Thymus (tissue), 11 donors: ENCODE measurements around the gene ETV3. TPM values are rescaled to one million over a fixed set of nuclear protein-coding genes. Genes with fewer than 3 reads are reported as not detected.

Experiments
- DNase-seq, 9 donors: peaks; one replicate each; pipeline ENCODE4 v3.0.0-alpha.2; 2013; ENCODE audit warnings: low spot score in 9 of 9, low read depth in 6 of 9, missing footprints in 1 of 9
- H3K27ac ChIP-seq, 2 donors: one replicate each; pipeline ENCODE4 v1.5.1; 2013; ENCODE audit warnings: control low read depth in 1 of 2, low read depth in 1 of 2, low read length in 1 of 2, mild to moderate bottlenecking in 1 of 2, moderate library complexity in 1 of 2
- H3K27me3 ChIP-seq, 2 donors: one replicate each; pipeline ENCODE4 v1.5.1; 2013; ENCODE audit warnings: low read length in 1 of 2; ENCODE audit not compliant: control insufficient read depth in 2 of 2, insufficient read depth in 1 of 2
- H3K36me3 ChIP-seq, 2 donors: one replicate each; pipeline ENCODE4 v1.5.1; 2013; ENCODE audit warnings: low read length in 1 of 2, mild to moderate bottlenecking in 1 of 2, moderate library complexity in 1 of 2; ENCODE audit not compliant: control insufficient read depth in 2 of 2, insufficient read depth in 2 of 2
- H3K4me1 ChIP-seq, 2 donors: one replicate each; pipeline ENCODE4 v1.5.1; 2013; ENCODE audit warnings: low read length in 2 of 2; ENCODE audit not compliant: control insufficient read depth in 2 of 2, insufficient read depth in 2 of 2
- H3K4me3 ChIP-seq, 2 donors: one replicate each; pipeline ENCODE4 v1.5.1; 2013; ENCODE audit warnings: low read length in 2 of 2, control low read depth in 1 of 2, mild to moderate bottlenecking in 1 of 2
- H3K9me3 ChIP-seq, 2 donors: one replicate each; pipeline ENCODE4 v1.5.1; 2013; ENCODE audit warnings: low read length in 1 of 2, mild to moderate bottlenecking in 1 of 2; ENCODE audit not compliant: control insufficient read depth in 2 of 2, insufficient read depth in 1 of 2
- WGBS: extraction: QIAGEN DNeasy Blood & Tissue Kit; methylation state at CpG from one replicate; pipeline ENCODE4 v1.1.7; 2013; 5-methylcytosine and 5-hydroxymethylcytosine counted together
- polyA plus RNA-seq: library from polyadenylated mRNA; stranded (reverse); fragments of 200-250 nt; gene quantifications from one replicate; pipeline ENCODE4 v1.2.3, GENCODE V29; 2013
- total RNA-seq: library from RNA; stranded (reverse); fragments of 120-200 nt; gene quantifications from one replicate; pipeline ENCODE4 v1.2.4, GENCODE V29; 2013
- donor health status: healthy.

The ETV3 gene
- total and polyA plus RNA-seq, 2 donors, result 10.6 to 14.3 TPM

GRCh38 chr1:157090771-157091170 is 47.4 kb downstream of the ETV3 start:
- H3K4me1 ChIP-seq, result no peaks in the 10 kb centered on the region
- H3K27me3 ChIP-seq, result peaks cover 0 to 7% of the 10 kb centered on the region in 2 donors
- no peaks in the 10 kb centered on the region for H3K9me3 ChIP-seq
- 82% methylated on average over 3 of the region's 3 CpGs for WGBS
- H3K4me3 ChIP-seq, result no peak overlapping the region
- no peak for DNase-seq
- no peak overlapping the region for H3K27ac ChIP-seq
- no peaks in the 10 kb centered on the region for H3K36me3 ChIP-seq

DNA sequence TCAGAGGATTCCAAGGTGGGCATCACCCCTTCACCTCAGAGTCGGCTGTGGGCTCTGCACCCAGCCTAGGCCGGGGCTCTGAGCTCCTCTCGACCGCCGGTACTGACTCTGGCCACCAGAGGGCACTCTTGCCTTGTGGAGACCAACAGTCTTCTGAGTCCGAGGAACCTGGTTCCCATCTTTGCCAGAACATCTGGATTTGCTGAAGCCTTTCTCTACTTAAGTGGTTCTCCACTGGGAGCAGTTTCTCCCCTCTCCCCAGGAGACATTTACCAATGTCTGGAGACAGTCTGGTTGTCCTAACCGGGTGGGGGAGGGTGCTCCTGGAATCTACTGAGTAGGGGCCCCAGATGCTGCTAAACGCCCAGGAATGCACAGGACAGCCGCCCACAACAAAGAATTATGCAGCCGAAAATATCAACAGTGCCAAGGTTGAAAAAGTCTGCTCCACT is 48.0 kb downstream of the ETV3 start:
- Histone ChIP-seq H3K4me3 (no peak overlapping the region), H3K27me3 (peaks cover 0 to 7% of the 10 kb centered on the region in 2 donors), H3K4me1 (no peaks in the 10 kb centered on the region), H3K36me3 (no peaks in the 10 kb centered on the region), H3K9me3 (no peaks in the 10 kb centered on the region), H3K27ac (no peak overlapping the region)
- WGBS, result 36% methylated on average over 10 of the region's 10 CpGs
- DNase-seq, result peak; percentile 26 to 84 (median 64)

GRCh38 chr1:157089789-157090188 is 48.4 kb downstream of the ETV3 start:
- WGBS, result 98% methylated on average over 9 of the region's 9 CpGs
- H3K36me3 ChIP-seq, result no peaks in the 10 kb centered on the region
- no peaks in the 10 kb centered on the region for H3K9me3 ChIP-seq
- H3K27me3 ChIP-seq, result peaks cover 0 to 7% of the 10 kb centered on the region in 2 donors
- peak in 1 of 9 donors; percentile 9 for DNase-seq
- H3K4me3 ChIP-seq, result no peak overlapping the region
- no peaks in the 10 kb centered on the region for H3K4me1 ChIP-seq
- H3K27ac ChIP-seq, result no peak overlapping the region

DNA sequence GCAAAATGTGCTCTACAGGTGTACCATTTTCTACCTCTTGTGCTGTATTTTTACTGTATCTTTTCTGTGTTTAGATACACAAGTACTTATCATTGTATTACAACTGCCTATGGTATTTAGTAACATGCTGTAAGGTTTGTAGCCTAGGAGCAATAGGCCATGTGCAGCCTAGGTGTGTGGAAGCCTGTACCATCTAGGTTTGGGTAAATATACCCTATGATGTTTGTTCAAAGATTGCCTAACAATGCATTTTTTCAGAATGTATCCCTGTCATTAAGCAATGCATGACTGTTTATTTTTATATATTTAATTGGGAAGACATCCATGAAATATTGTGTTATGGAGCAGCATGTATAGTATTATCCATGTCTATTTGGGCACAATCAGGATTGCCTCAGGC is 49.6 kb downstream of the ETV3 start:
- Histone ChIP-seq H3K4me1 (no peaks in the 10 kb centered on the region), H3K27me3 (peaks cover 0 to 7% of the 10 kb centered on the region in 2 donors), H3K27ac (no peak overlapping the region), H3K9me3 (no peaks in the 10 kb centered on the region), H3K4me3 (no peak overlapping the region), H3K36me3 (no peaks in the 10 kb centered on the region)
- no peak for DNase-seq

- WGBS, result 97% methylated on average over 5 of the region's 5 CpGs
These were observed 51.2 kb downstream of the ETV3 start for GRCh38 chr1:157087030-157087429.

GRCh38 chr1:157086299-157086698 is 51.9 kb downstream of the ETV3 start:
- Histone ChIP-seq H3K27ac (no peak overlapping the region), H3K36me3 (no peaks in the 10 kb centered on the region), H3K4me3 (no peak overlapping the region), H3K9me3 (no peaks in the 10 kb centered on the region), H3K4me1 (no peaks in the 10 kb centered on the region), H3K27me3 (peaks cover 0 to 7% of the 10 kb centered on the region in 2 donors)
- DNase-seq, result no peak
- 94% methylated on average over 6 of the region's 6 CpGs for WGBS

More at GRCh38 chr1:157087030-157087429, 51.2 kb downstream of the ETV3 start:
- Histone ChIP-seq H3K9me3 (no peaks in the 10 kb centered on the region), H3K36me3 (no peaks in the 10 kb centered on the region), H3K4me3 (no peak overlapping the region), H3K27me3 (peaks cover 0 to 7% of the 10 kb centered on the region in 2 donors), H3K4me1 (no peaks in the 10 kb centered on the region), H3K27ac (no peak overlapping the region)
- no peak for DNase-seq

GRCh38 chr1:157085421-157085820 is 52.8 kb downstream of the ETV3 start:
- no peak overlapping the region for H3K4me3 ChIP-seq
- no peak for DNase-seq
- no peaks in the 10 kb centered on the region for H3K36me3 ChIP-seq
- WGBS, result 95% methylated on average over 5 of the region's 5 CpGs
- no peaks in the 10 kb centered on the region for H3K9me3 ChIP-seq
- peaks cover 0 to 5% of the 10 kb centered on the region in 2 donors for H3K27me3 ChIP-seq
- no peak overlapping the region for H3K27ac ChIP-seq
- no peaks in the 10 kb centered on the region for H3K4me1 ChIP-seq

GRCh38 chr1:157084720-157085119 is 53.5 kb downstream of the ETV3 start:
- no peak for DNase-seq

DNA sequence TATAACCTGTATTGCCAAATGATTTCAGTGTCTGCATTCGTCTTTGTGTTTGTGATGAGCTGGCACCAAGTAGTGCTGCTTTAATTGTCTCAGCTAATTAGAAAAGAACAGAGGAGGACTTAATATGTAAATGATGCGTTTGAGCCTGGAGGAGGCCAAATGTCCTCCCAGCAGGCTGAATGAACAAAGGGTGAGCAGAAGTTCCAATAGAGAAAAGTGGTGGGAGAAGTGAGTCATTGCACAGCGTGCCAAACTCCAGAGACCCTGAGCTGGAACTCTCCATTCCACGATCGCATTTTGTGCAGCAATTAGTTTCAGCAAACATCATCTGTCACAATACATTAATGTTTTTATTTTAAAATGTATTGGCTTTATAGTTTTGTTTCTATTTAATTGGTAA is 56.5 kb downstream of the ETV3 start:
- 86% methylated on average over 5 of the region's 5 CpGs for WGBS
- Histone ChIP-seq H3K36me3 (no peaks in the 10 kb centered on the region), H3K4me1 (no peaks in the 10 kb centered on the region), H3K27ac (no peak overlapping the region), H3K9me3 (no peaks in the 10 kb centered on the region), H3K4me3 (no peak overlapping the region), H3K27me3 (peaks cover 0 to 2% of the 10 kb centered on the region in 2 donors)
- no peak for DNase-seq

More at GRCh38 chr1:157084720-157085119, 53.5 kb downstream of the ETV3 start:
- Histone ChIP-seq H3K9me3 (no peaks in the 10 kb centered on the region), H3K4me1 (no peaks in the 10 kb centered on the region), H3K27me3 (peaks cover 0 to 1% of the 10 kb centered on the region in 2 donors), H3K36me3 (no peaks in the 10 kb centered on the region), H3K27ac (no peak overlapping the region), H3K4me3 (no peak overlapping the region)
- WGBS, result 94% methylated on average over 5 of the region's 5 CpGs

GRCh38 chr1:157080714-157081113 is 57.5 kb downstream of the ETV3 start:
- H3K27me3 ChIP-seq, result peaks cover 0 to 4% of the 10 kb centered on the region in 2 donors
- DNase-seq, result no peak
- WGBS, result 91% methylated on average over 10 of the region's 10 CpGs
- no peaks in the 10 kb centered on the region for H3K4me1 ChIP-seq
- H3K4me3 ChIP-seq, result no peak overlapping the region
- no peaks in the 10 kb centered on the region for H3K9me3 ChIP-seq
- H3K36me3 ChIP-seq, result no peaks in the 10 kb centered on the region
- H3K27ac ChIP-seq, result no peak overlapping the region
